Activated naive CD4-positive, alpha-beta T cell treated with anti-CD3 and anti-CD28 coated beads for 36 hours (primary cell): ENCODE results near the gene XPO4. TPM values are rescaled to one million over a fixed set of nuclear protein-coding genes. Genes with fewer than 3 reads are reported as not detected.
"Not testable (repeated sequence)": the region's sequence is repeated elsewhere in the genome, so short reads cannot be mapped to it uniquely, and the experiment has no call there.

Experiments used
- CTCF ChIA-PET: fragments of 350-600 bp; sonication (Branson Sonifier 250); formaldehyde crosslinking; loops from one replicate; lab custom pipeline; 2021; ENCODE audit warnings: antibody characterized with exemption; lab: Charles Lee
- DNase-seq: peaks from one replicate; pipeline ENCODE4 v3.0.0-alpha.2; 2020
- H3K27ac Mint-ChIP-seq: one replicate; pipeline ENCODE4 v1.8.0; 2021; ENCODE audit warnings: mild to moderate bottlenecking, mixed read lengths
- H3K27me3 Mint-ChIP-seq: one replicate; pipeline ENCODE4 v1.8.0; 2021; ENCODE audit warnings: low read depth, mixed read lengths
- H3K36me3 Mint-ChIP-seq: one replicate; pipeline ENCODE4 v1.8.0; 2021; ENCODE audit warnings: low read depth, mixed read lengths
- H3K4me1 Mint-ChIP-seq: one replicate; pipeline ENCODE4 v1.8.0; 2021; ENCODE audit warnings: low read depth, mixed read lengths
- H3K4me3 Mint-ChIP-seq: one replicate; pipeline ENCODE4 v1.8.0; 2021; ENCODE audit warnings: mild to moderate bottlenecking, moderate library complexity, mixed read lengths
- H3K9me3 Mint-ChIP-seq: one replicate; pipeline ENCODE4 v1.8.0; 2021; ENCODE audit warnings: mixed read lengths
- intact Hi-C: fragments of 100-400 bp; cut with micrococcal nuclease; formaldehyde crosslinking; loops from one replicate; pipeline ENCODE4 v1.15.1; 2023
- total RNA-seq, 2 experiments: library from RNA; stranded (reverse); gene quantifications; one replicate each; pipeline ENCODE4 v1.2.3, GENCODE V29; 2021

The XPO4 gene
- total RNA-seq, 2 experiments from 2014 or later, result 20.4 to 21.2 TPM

- peaks cover 40% of the 10 kb centered on the region for H3K36me3 Mint-ChIP-seq
- H3K27ac Mint-ChIP-seq, result no peak overlapping the region
- H3K4me1 Mint-ChIP-seq, result peaks cover 30% of the 10 kb centered on the region
- intact Hi-C loops, result loop anchor here (5.0 to 10.0 kb wide), 6 partner anchors 207 to 817 kb away; partner anchors contain the start of genes IFT88 and ZMYM2
- no peaks in the 10 kb centered on the region for H3K27me3 Mint-ChIP-seq
- no peak for DNase-seq
- peak overlapping the region; percentile 50 for H3K4me3 Mint-ChIP-seq
- CTCF ChIA-PET, result no interaction called here
- no peaks in the 10 kb centered on the region for H3K9me3 Mint-ChIP-seq
Observed at GRCh38 chr13:20774746-20775145, 127.8 kb downstream of the XPO4 start.

DNA sequence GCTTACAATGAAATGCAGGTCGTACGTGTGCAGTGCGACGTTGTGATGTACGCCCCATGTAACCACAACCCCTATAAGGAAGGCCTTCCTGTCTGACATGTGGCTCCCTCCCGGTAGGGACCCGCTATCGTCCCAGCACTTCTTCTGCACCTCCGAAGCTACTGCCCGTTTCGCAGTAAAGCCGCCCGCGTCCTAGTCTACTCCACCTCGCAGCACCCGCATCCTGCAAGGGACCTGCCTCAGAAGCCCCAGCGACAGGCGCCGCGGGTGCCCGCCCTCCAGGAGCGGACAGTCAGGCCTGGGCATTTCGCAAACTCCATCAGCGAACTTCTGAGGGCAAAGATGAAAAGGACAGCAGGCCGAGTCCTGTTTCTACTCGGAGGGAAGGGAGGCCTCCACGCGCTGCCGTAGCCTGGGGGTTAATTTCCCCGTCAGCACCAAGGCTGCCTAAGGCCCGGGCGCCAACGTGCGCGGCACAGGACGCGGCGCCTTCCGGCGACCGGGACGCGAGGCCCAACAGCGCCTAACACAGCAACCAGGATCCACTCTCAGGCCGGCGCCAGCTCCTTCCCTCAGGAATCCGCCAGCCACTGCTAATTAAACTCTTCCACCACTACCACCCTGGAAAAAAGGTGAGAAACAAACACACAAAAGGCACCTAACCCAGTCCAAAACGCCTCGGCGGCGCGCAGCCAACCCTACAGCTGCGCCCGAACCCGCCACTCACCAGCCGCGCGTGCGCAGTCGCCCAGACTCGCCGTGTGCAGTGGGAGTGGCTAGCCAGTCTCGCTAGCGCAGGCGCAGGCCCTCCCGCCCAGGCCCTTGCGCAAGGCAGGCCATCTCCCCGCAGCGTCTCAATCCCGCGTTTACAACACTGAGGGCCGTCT is 129.1 kb downstream of the XPO4 start, which contains the start of gene EEF1AKMT1:
TSS of gene EEF1AKMT1 (minus strand) at position 768 of the 887 bp plus-strand sequence. CDS start 16,363 bp downstream, outside the sequence.
- intact Hi-C loops, result loop anchor here (1.0 to 10.0 kb wide), 12 partner anchors 55 to 831 kb away; partner anchors contain the start of genes IFT88, MICU2, MRPL57 and SKA3
- Mint-ChIP-seq H3K27ac (peak within 1 kb of the TSS; percentile 98), H3K4me3 (peak within 1 kb of the TSS; percentile 88), H3K27me3 (no peaks in the 10 kb centered on the region), H3K36me3 (peaks cover 50% of the 10 kb centered on the region), H3K4me1 (peaks cover 40% of the 10 kb centered on the region), H3K9me3 (peaks cover 3% of the 10 kb centered on the region)
- CTCF ChIA-PET, result interaction anchor here (0.6 to 1.4 kb wide), 4 partner anchors 24 to 71 kb away, joined by 3 to 4 read pairs (median 4); no protein-coding TSS in a partner anchor
- peak; percentile 96 for DNase-seq

GRCh38 chr13:20772401-20773131 is 130.0 kb downstream of the XPO4 start:
- H3K27me3 Mint-ChIP-seq, result no peaks in the 10 kb centered on the region
- peaks cover 12% of the 10 kb centered on the region for H3K9me3 Mint-ChIP-seq
- H3K4me3 Mint-ChIP-seq, result peak overlapping the region; percentile 88
- intact Hi-C loops, result loop anchor here (1.0 to 10.0 kb wide), 12 partner anchors 56 to 832 kb away; partner anchors contain the start of genes IFT88, MICU2, MRPL57 and SKA3
- H3K4me1 Mint-ChIP-seq, result peaks cover 40% of the 10 kb centered on the region
- CTCF ChIA-PET, result interaction anchor here (1.0 to 1.4 kb wide), 3 partner anchors 23 to 63 kb away, joined by 3 to 4 read pairs (median 4); no protein-coding TSS in a partner anchor
- peaks cover 57% of the 10 kb centered on the region for H3K36me3 Mint-ChIP-seq
- DNase-seq, result no peak
- peak overlapping the region; percentile 98 for H3K27ac Mint-ChIP-seq

DNA sequence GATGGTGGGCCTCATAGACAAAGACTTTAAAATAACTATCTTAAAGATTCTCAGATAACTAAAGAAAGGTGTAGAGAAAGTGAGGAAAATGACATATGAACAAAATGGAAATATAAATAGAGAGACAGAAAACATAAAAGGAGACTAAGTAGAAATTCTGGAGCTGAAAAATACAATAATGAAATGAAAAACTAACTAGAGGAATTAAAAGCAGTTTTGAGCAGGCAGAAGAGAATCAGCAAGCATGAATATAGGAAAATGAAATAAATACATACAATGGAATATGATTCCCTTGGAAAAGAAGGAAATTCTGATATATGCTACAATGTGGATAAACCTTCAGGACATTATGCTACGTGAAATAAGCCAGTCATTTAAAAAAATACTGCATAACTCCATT is 132.7 kb downstream of the XPO4 start:
- peaks cover 39% of the 10 kb centered on the region for H3K4me1 Mint-ChIP-seq
- H3K36me3 Mint-ChIP-seq, result peaks cover 54% of the 10 kb centered on the region
- H3K27me3 Mint-ChIP-seq, result no peaks in the 10 kb centered on the region
- CTCF ChIA-PET, result no interaction called here
- intact Hi-C loops, result loop anchor here (5.0 to 10.0 kb wide), 6 partner anchors 203 to 813 kb away; partner anchors contain the start of genes IFT88 and ZMYM2
- no peak overlapping the region for H3K27ac Mint-ChIP-seq
- no peak overlapping the region for H3K4me3 Mint-ChIP-seq
- no peak for DNase-seq
- peaks cover 16% of the 10 kb centered on the region for H3K9me3 Mint-ChIP-seq

- CTCF ChIA-PET, result no interaction called here
- Mint-ChIP-seq H3K9me3 (peaks cover 16% of the 10 kb centered on the region), H3K27me3 (no peaks in the 10 kb centered on the region), H3K4me3 (no peak overlapping the region), H3K36me3 (peaks cover 54% of the 10 kb centered on the region), H3K4me1 (peaks cover 33% of the 10 kb centered on the region), H3K27ac (no peak overlapping the region)
- DNase-seq, result no peak
- intact Hi-C loops, result no loop called here
Observed at GRCh38 chr13:20769091-20769490, 133.5 kb downstream of the XPO4 start.

DNA sequence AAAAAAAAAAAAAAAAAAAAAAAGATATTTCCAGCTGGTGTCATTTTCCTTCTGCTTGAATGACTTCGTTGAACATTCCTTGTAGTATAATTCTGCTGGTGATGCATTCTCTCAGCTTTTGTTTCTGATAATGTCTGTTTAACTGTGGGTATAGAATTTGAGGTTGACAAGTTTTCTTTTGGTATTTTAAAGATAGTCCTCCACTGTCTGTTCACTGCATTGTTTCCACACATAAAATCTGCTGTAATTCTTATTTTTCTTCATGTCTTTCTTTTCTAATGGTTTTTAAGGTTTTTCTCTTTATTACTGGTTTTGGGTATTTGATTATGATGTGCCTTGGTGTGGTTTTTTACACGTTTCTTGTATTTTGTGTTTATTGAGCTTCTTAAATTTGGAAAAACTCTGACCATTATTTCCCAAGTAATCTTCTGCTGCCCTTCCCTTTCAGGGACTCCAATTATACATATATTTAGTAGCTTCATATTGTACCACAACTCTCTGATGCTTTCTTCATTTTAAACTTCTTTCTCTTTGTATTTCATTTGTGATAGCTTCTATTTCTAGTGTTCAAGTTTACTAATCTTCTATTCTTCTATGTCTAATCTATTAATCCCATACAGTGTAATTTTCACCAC is 135.1 kb downstream of the XPO4 start:
- DNase-seq, result no peak
- CTCF ChIA-PET, result interaction anchor here (1.1 kb wide), 1 partner anchor 44 kb away, joined by 3 read pairs; no protein-coding TSS in a partner anchor
- Mint-ChIP-seq H3K9me3 (peaks cover 16% of the 10 kb centered on the region), H3K27me3 (no peaks in the 10 kb centered on the region), H3K27ac (no peak overlapping the region), H3K36me3 (peaks cover 47% of the 10 kb centered on the region), H3K4me1 (peaks cover 27% of the 10 kb centered on the region), H3K4me3 (no peak overlapping the region)
- intact Hi-C loops, result no loop called here

GRCh38 chr13:20760872-20761271 is 141.7 kb downstream of the XPO4 start:
- H3K4me1 Mint-ChIP-seq, result no peaks in the 10 kb centered on the region
- intact Hi-C loops, result no loop called here

DNA sequence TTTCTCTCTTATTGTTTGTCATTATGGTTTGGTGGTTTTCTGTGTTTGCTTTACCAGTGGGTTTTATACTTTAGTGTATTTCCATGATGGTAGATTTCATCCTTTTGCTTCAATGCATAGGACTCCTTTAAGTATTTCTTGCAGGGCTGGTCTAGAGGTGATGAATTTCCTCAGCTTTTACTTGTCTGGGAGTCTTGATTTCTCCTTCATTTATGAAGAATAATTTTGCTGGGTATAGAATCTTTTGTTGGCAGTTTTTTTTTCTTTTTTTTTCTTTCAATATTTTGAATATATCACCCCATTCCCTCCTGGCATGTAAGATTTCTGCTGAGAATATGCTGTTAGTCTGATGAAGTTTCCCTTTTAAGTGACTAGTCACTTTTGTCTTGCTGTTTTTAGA is 148.5 kb downstream of the XPO4 start:
- Mint-ChIP-seq H3K9me3 (peaks cover 42% of the 10 kb centered on the region), H3K27ac (no peak overlapping the region), H3K27me3 (no peaks in the 10 kb centered on the region), H3K36me3 (peaks cover 58% of the 10 kb centered on the region), H3K4me3 (no peak overlapping the region), H3K4me1 (no peaks in the 10 kb centered on the region)
- DNase-seq, result no peak
- intact Hi-C loops, result no loop called here
- CTCF ChIA-PET, result no interaction called here

More at GRCh38 chr13:20760872-20761271, 141.7 kb downstream of the XPO4 start:
- H3K36me3 Mint-ChIP-seq, result peaks cover 23% of the 10 kb centered on the region
- H3K9me3 Mint-ChIP-seq, result peaks cover 9% of the 10 kb centered on the region
- no peak overlapping the region for H3K27ac Mint-ChIP-seq
- H3K27me3 Mint-ChIP-seq, result no peaks in the 10 kb centered on the region
- CTCF ChIA-PET, result no interaction called here
- no peak overlapping the region for H3K4me3 Mint-ChIP-seq
- no peak for DNase-seq

- H3K27ac Mint-ChIP-seq, result no peak overlapping the region
- H3K4me3 Mint-ChIP-seq, result no peak overlapping the region
- H3K36me3 Mint-ChIP-seq, result peaks cover 57% of the 10 kb centered on the region
- H3K9me3 Mint-ChIP-seq, result peaks cover 60% of the 10 kb centered on the region
- H3K27me3 Mint-ChIP-seq, result no peaks in the 10 kb centered on the region
- CTCF ChIA-PET, result interaction anchor here (1.0 to 1.1 kb wide), 2 partner anchors 23 to 175 kb away, joined by 3 to 4 read pairs; no protein-coding TSS in a partner anchor
- no peak for DNase-seq
- intact Hi-C loops, result no loop called here
- no peaks in the 10 kb centered on the region for H3K4me1 Mint-ChIP-seq
Observed at GRCh38 chr13:20749377-20749776, 153.2 kb downstream of the XPO4 start.

DNA sequence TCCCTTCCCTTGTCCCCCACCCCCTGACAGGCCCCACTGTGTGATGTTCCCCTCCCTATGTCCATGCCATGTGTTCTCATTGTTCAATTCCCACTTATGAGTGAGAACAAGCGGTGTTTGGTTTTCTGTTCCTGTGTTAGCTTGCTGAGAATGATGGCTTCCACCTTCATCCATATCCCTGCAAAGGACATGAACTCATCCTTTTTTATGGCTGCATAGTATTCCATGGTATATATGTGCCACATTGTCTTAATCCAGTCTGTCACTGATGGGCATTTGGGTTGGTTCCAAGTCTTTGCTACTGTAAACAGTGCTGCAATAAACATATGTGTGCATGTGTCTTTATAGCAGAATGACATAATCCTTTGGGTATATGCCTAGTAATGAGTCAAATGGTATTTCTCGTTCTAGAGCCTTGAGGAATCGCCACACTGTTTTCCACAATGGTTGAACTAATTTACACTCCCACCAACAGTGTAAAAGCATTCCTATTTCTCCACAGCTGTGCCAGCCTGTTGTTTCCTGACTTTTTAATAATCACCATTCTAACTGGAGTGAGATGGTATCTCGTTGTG is 158.6 kb downstream of the XPO4 start:
- peaks cover 40% of the 10 kb centered on the region for H3K36me3 Mint-ChIP-seq
- H3K4me3 Mint-ChIP-seq, H3K27ac Mint-ChIP-seq, H3K27me3 Mint-ChIP-seq, intact Hi-C loops, H3K4me1 Mint-ChIP-seq, DNase-seq: not testable (repeated sequence)
- H3K9me3 Mint-ChIP-seq, result peaks cover 28% of the 10 kb centered on the region
- CTCF ChIA-PET, result interaction anchor here (0.6 kb wide), 1 partner anchor 561 kb away, joined by 3 read pairs; no protein-coding TSS in a partner anchor

- Mint-ChIP-seq H3K4me3 (no peak overlapping the region), H3K27ac (no peak overlapping the region), H3K27me3 (no peaks in the 10 kb centered on the region), H3K9me3 (peaks cover 14% of the 10 kb centered on the region), H3K4me1 (no peaks in the 10 kb centered on the region), H3K36me3 (peaks cover 23% of the 10 kb centered on the region)
- CTCF ChIA-PET, result no interaction called here
- intact Hi-C loops, result no loop called here
- DNase-seq, result no peak
Observed at GRCh38 chr13:20740021-20740420, 162.5 kb downstream of the XPO4 start.
